ENCODE data around the gene HNRNPL. TPM values are rescaled to one million over a fixed set of nuclear protein-coding genes. Genes with fewer than 3 reads are reported as not detected.
"Not testable (repeated sequence)": the region's sequence is repeated elsewhere in the genome, so short reads cannot be mapped to it uniquely, and the experiment has no call there.

HNRNPL gene
- total and polyA plus RNA-seq, 2 experiments from 2014 or later = 123 to 245 TPM

DNA sequence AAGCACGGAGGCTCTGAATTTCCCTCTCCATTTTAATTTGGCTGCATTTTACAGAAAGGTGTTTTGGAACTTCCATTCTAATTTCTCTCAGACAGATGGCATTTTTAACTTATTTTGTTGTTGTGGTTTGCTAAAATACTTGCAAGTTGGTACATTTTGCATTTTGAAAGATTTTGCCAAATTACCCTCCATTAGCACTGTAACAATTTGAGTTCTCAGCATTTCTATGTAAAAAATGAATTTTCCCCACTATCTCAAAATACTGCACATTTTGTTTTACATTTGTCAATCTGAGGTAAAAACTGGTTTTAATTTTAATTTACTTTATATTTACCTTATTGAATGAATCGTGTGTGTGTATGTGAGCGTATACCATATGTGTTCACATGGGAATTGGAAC, 7.0 kb upstream of the HNRNPL start:
- TF ChIP-seq EZH2phosphoT487 (IDR thresholded peaks at IDR 0.05; ENCODE audit: insufficient read depth, low read depth) (no peak), EZH2 (IDR thresholded peaks at IDR 0.05; ENCODE audit: insufficient read depth, poor library complexity, severe bottlenecking) (no peak)
- no peaks in the 10 kb centered on the region for H4K20me1 ChIP-seq (ENCODE audit: insufficient read depth)
- no peaks in the 10 kb centered on the region for H3K79me2 ChIP-seq (ENCODE audit: insufficient read depth)
- peaks cover 4% of the 10 kb centered on the region; the same call in 1 of the 2 replicates for H3K4me1 ChIP-seq (ENCODE audit: insufficient read depth)
- 82 to 86% methylated on average over 3 of the region's 3 CpGs for WGBS, 2 experiments (ENCODE audit: low coverage in 1 of 2, low lambda C conversion rate in 2 of 2, missing lambda C conversion rate in 2 of 2)
- no peak overlapping the region for H3K4me2 ChIP-seq (ENCODE audit: unreplicated experiment)
- no peaks in the 10 kb centered on the region for H3K9me2 ChIP-seq (ENCODE audit: insufficient read depth)
- H3F3A ChIP-seq (ENCODE audit: insufficient read depth) = no peaks in the 10 kb centered on the region
- in situ Hi-C loops (cut with MboI) = no loop called here
- DNase-seq = no peak
- H3K27me3 ChIP-seq (replicated peaks; ENCODE audit: insufficient read depth) = no peaks in the 10 kb centered on the region
- no peaks in the 10 kb centered on the region for H3K9me3 ChIP-seq (ENCODE audit: low read depth)
- H3K4me3 ChIP-seq = no peak overlapping the region
- no peak overlapping the region for H3K9ac ChIP-seq
- H3K27ac ChIP-seq = no peak overlapping the region
- H3K36me3 ChIP-seq (ENCODE audit: low read depth) = no peaks in the 10 kb centered on the region
- no peak overlapping the region for H2AFZ ChIP-seq

DNA sequence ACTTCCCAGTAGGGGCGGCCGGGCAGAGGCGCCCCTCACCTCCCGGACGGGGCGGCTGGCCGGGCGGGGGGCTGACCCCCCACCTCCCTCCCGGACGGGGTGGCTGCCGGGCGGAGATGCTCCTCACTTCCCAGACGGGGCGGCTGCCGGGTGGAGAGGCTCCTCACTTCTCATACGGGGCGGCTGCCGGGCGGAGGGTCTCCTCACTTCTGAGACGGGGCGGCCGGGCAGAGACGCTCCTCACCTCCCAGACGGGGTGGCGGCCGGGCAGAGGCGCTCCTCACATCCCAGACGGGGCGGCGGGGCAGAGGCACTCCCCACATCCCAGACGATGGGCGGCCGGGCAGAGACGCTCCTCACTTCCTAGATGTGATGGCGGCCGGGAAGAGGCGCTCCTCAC, 6.0 kb upstream of the HNRNPL start:
- 93 to 94% methylated on average over 3 to 22 of the region's 37 CpGs for WGBS, 2 experiments (ENCODE audit: low coverage in 1 of 2, low lambda C conversion rate in 2 of 2, missing lambda C conversion rate in 2 of 2)
- in situ Hi-C loops (cut with MboI); H3K9me3 ChIP-seq (ENCODE audit: low read depth); H3K9me2 ChIP-seq (ENCODE audit: insufficient read depth); H4K20me1 ChIP-seq (ENCODE audit: insufficient read depth); H3K27ac ChIP-seq; H3K4me3 ChIP-seq; DNase-seq; H2AFZ ChIP-seq; H3F3A ChIP-seq (ENCODE audit: insufficient read depth); H3K4me2 ChIP-seq (ENCODE audit: unreplicated experiment); H3K9ac ChIP-seq; H3K4me1 ChIP-seq (ENCODE audit: insufficient read depth); H3K36me3 ChIP-seq (ENCODE audit: low read depth); H3K79me2 ChIP-seq (ENCODE audit: insufficient read depth); H3K27me3 ChIP-seq (replicated peaks; ENCODE audit: insufficient read depth): not testable (repeated sequence)

DNA sequence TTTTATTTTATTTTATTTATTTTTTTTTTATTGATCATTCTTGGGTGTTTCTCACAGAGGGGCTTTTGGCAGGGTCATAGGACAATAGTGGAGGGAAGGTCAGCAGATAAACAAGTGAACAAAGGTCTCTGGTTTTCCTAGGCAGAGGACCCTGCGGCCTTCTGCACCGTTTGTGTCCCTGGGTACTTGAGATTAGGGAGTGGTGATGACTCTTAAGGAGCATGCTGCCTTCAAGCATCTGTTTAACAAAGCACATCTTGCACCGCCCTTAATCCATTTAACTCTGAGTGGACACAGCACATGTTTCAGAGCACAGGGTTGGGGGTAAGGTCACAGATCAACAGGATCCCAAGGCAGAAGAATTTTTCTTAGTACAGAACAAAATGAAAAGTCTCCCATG, 5.2 kb upstream of the HNRNPL start:
- 40 to 55% methylated on average over 3 of the region's 3 CpGs for WGBS, 2 experiments (ENCODE audit: low coverage in 1 of 2, low lambda C conversion rate in 2 of 2, missing lambda C conversion rate in 2 of 2)
- H3K9me3 ChIP-seq (ENCODE audit: low read depth); H3K4me2 ChIP-seq (ENCODE audit: unreplicated experiment); H3K9me2 ChIP-seq (ENCODE audit: insufficient read depth); H3K36me3 ChIP-seq (ENCODE audit: low read depth); in situ Hi-C loops (cut with MboI); H3K79me2 ChIP-seq (ENCODE audit: insufficient read depth); H3K27ac ChIP-seq; H3K9ac ChIP-seq; H3K27me3 ChIP-seq (replicated peaks; ENCODE audit: insufficient read depth); H3K4me3 ChIP-seq; H2AFZ ChIP-seq; DNase-seq; H3K4me1 ChIP-seq (ENCODE audit: insufficient read depth); H4K20me1 ChIP-seq (ENCODE audit: insufficient read depth): not testable (repeated sequence)
- peaks cover 10% of the 10 kb centered on the region; the same call in 1 of the 2 replicates for H3F3A ChIP-seq (ENCODE audit: insufficient read depth)

DNA sequence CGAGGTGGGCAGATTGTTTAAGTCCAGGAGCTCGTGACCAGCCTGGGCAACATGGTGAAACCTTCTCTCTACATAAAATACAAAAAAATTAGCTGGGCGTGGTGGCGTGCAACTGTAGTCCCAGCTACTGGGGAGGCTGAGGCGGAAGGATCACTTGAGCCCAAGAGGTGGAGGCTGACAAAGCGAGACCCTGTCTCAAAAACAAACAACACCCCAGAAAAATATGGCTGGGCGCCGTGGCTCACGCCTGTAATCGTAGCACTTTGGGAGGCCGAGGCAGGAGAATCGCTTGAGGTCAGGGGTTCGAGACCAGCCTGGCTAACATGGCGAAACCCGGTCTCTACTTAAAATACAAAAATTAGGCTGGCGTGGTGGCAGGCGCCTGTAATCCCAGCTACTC, 3.4 kb upstream of the HNRNPL start:
- Histone ChIP-seq H3K4me2 (ENCODE audit: unreplicated experiment) (peak overlapping the region; percentile 75), H3K27me3 (replicated peaks; ENCODE audit: insufficient read depth) (no peaks in the 10 kb centered on the region), H3K9me3 (ENCODE audit: low read depth) (no peaks in the 10 kb centered on the region), H3K9ac (peak overlapping the region; percentile 96), H4K20me1 (ENCODE audit: insufficient read depth) (no peaks in the 10 kb centered on the region), H3K27ac (peak overlapping the region; percentile 95), H3K4me3 (peak overlapping the region; percentile 82), H3K36me3 (ENCODE audit: low read depth) (no peaks in the 10 kb centered on the region; the same call in 1 of the 2 replicates), H3K4me1 (ENCODE audit: insufficient read depth) (peaks cover 6% of the 10 kb centered on the region; the same call in 1 of the 2 replicates), H2AFZ (peak overlapping the region; percentile 86), H3K79me2 (ENCODE audit: insufficient read depth) (peaks cover 9% of the 10 kb centered on the region), H3F3A (ENCODE audit: insufficient read depth) (peaks cover 19% of the 10 kb centered on the region), H3K9me2 (ENCODE audit: insufficient read depth) (no peaks in the 10 kb centered on the region)
- TF ChIP-seq EZH2 (IDR thresholded peaks at IDR 0.05; ENCODE audit: insufficient read depth, poor library complexity, severe bottlenecking) (no peak), EZH2phosphoT487 (IDR thresholded peaks at IDR 0.05; ENCODE audit: insufficient read depth, low read depth) (no peak)
- no peak for DNase-seq
- in situ Hi-C loops (cut with MboI) = no loop called here
- 84 to 88% methylated on average over 17 of the region's 17 CpGs for WGBS, 2 experiments (ENCODE audit: low coverage in 1 of 2, low lambda C conversion rate in 2 of 2, missing lambda C conversion rate in 2 of 2)
